H9 (cell line): ENCODE results near the gene DCAF7. TPM values are rescaled to one million over a fixed set of nuclear protein-coding genes. Genes with fewer than 3 reads are reported as not detected.

ENCODE experiments used
- DNase-seq: peaks from one replicate; pipeline ENCODE4 v3.0.0-alpha.2; 2017
- H2AFZ ChIP-seq: one replicate; pipeline ENCODE4 v1.6.1; 2013; ENCODE audit warnings: mild to moderate bottlenecking, low read length, control low read depth, moderate library complexity
- H2AK5ac ChIP-seq: 2 replicates; pipeline ENCODE4 v1.6.1; 2013; ENCODE audit warnings: low read length, control low read depth, mixed read lengths; ENCODE audit not compliant: insufficient read length
- H2BK120ac ChIP-seq: one replicate; pipeline ENCODE4 v1.6.1; 2013; ENCODE audit warnings: low read depth, mild to moderate bottlenecking, low read length, control low read depth, inconsistent platforms; ENCODE audit not compliant: poor library complexity, severe bottlenecking
- H2BK12ac ChIP-seq: 2 replicates; pipeline ENCODE4 v1.6.1; 2013; ENCODE audit warnings: low read length, control low read depth, mixed read lengths, low read depth; ENCODE audit not compliant: insufficient read length
- H2BK15ac ChIP-seq: 2 replicates; pipeline ENCODE4 v1.6.1; 2013; ENCODE audit warnings: low read depth, low read length, control low read depth
- H2BK20ac ChIP-seq: one replicate; pipeline ENCODE4 v1.6.1; 2013; ENCODE audit warnings: low read depth, mild to moderate bottlenecking, low read length, control low read depth, inconsistent platforms; ENCODE audit not compliant: poor library complexity, severe bottlenecking
- H2BK5ac ChIP-seq: 2 replicates; pipeline ENCODE4 v1.6.1; 2013; ENCODE audit warnings: low read length, control low read depth, mixed read lengths; ENCODE audit not compliant: insufficient read length
- H3K14ac ChIP-seq: 2 replicates; pipeline ENCODE4 v1.6.1; 2013; ENCODE audit warnings: low read length, control low read depth; ENCODE audit not compliant: insufficient read depth
- H3K18ac ChIP-seq: 2 replicates; pipeline ENCODE4 v1.6.1; 2013; ENCODE audit warnings: low read depth, mild to moderate bottlenecking, mixed read lengths, low read length, control low read depth; ENCODE audit not compliant: insufficient read length
- H3K23ac ChIP-seq: 2 replicates; pipeline ENCODE4 v1.6.1; 2013; ENCODE audit warnings: low read length, control low read depth, mixed read lengths, low read depth; ENCODE audit not compliant: insufficient read length
- H3K23me2 ChIP-seq: 2 replicates; pipeline ENCODE4 v1.6.1; 2013; ENCODE audit warnings: low read depth, mild to moderate bottlenecking, mixed read lengths, low read length, control low read depth; ENCODE audit not compliant: insufficient read length, poor library complexity, severe bottlenecking
- H3K27ac ChIP-seq: 2 replicates; pipeline ENCODE4 v1.5.1; 2013; ENCODE audit warnings: low read length, control low read depth, mixed read lengths, low read depth; ENCODE audit not compliant: insufficient read length
- H3K27me3 ChIP-seq: 2 replicates; pipeline ENCODE4 v1.6.1; 2013; ENCODE audit warnings: low read length, control low read depth, inconsistent platforms; ENCODE audit not compliant: insufficient read depth
- H3K4ac ChIP-seq: 2 replicates; pipeline ENCODE4 v1.6.1; 2013; ENCODE audit warnings: low read depth, mild to moderate bottlenecking, control low read depth, inconsistent platforms, low read length, moderate library complexity
- H3K4me1 ChIP-seq: 2 replicates; pipeline ENCODE4 v1.6.1; 2013; ENCODE audit warnings: low read length, control low read depth, inconsistent platforms; ENCODE audit not compliant: insufficient read depth
- H3K4me2 ChIP-seq: 2 replicates; pipeline ENCODE4 v1.6.1; 2013; ENCODE audit warnings: low read length, control low read depth, mixed read lengths; ENCODE audit not compliant: insufficient read length, insufficient read depth
- H3K56ac ChIP-seq: 2 replicates; pipeline ENCODE4 v1.6.1; 2013; ENCODE audit warnings: low read depth, mild to moderate bottlenecking, mixed read lengths, low read length, control low read depth; ENCODE audit not compliant: insufficient read length
- H3K79me1 ChIP-seq: 2 replicates; pipeline ENCODE4 v1.6.1; 2013; ENCODE audit warnings: low read depth, mild to moderate bottlenecking, moderate library complexity, low read length, control low read depth, inconsistent platforms; ENCODE audit not compliant: insufficient read depth, poor library complexity, severe bottlenecking
- H3K79me2 ChIP-seq: 2 replicates; pipeline ENCODE4 v1.6.1; 2013; ENCODE audit warnings: low read length, control low read depth, inconsistent platforms; ENCODE audit not compliant: insufficient read depth
- H3K9ac ChIP-seq: 2 replicates; pipeline ENCODE4 v1.6.1; 2013; ENCODE audit warnings: low read length, control low read depth, mixed read lengths; ENCODE audit not compliant: insufficient read length; ENCODE audit errors: extremely low read depth
- H3K9me3 ChIP-seq: one replicate; pipeline ENCODE4 v1.6.1; 2013; ENCODE audit warnings: low read depth, low read length, inconsistent platforms; ENCODE audit not compliant: control insufficient read depth
- H3T11ph ChIP-seq: one replicate; pipeline ENCODE4 v1.6.1; 2013; ENCODE audit warnings: mild to moderate bottlenecking, low read length, control low read depth, inconsistent platforms
- H4K20me1 ChIP-seq: one replicate; pipeline ENCODE4 v1.6.1; 2013; ENCODE audit not compliant: control insufficient read depth, insufficient read length, insufficient read depth
- H4K5ac ChIP-seq: 2 replicates; pipeline ENCODE4 v1.6.1; 2013; ENCODE audit warnings: low read depth, mild to moderate bottlenecking, mixed read lengths, low read length, control low read depth; ENCODE audit not compliant: insufficient read length
- H4K8ac ChIP-seq: replicated peaks from 2 replicates; pipeline ENCODE4 v1.6.1; 2013; ENCODE audit warnings: low read length, control low read depth, mixed read lengths, low read depth; ENCODE audit not compliant: insufficient read length
- H4K91ac ChIP-seq: 2 replicates; pipeline ENCODE4 v1.6.1; 2013; ENCODE audit warnings: low read depth, mild to moderate bottlenecking, moderate library complexity, mixed read lengths, low read length, control low read depth; ENCODE audit not compliant: insufficient read length
- H3K27ac Mint-ChIP-seq, 3 experiments: 2 replicates in 2 of 3; 3 replicates in 1 of 3; pipeline ENCODE4 v1.8.0; 2020 to 2021; ENCODE audit warnings: mixed read lengths in 3 of 3, mild to moderate bottlenecking in 1 of 3, moderate library complexity in 1 of 3
- H3K27me3 Mint-ChIP-seq: 2 replicates; pipeline ENCODE4 v1.8.0; 2021; ENCODE audit warnings: low read depth, mild to moderate bottlenecking, moderate library complexity, mixed read lengths
- H3K36me3 Mint-ChIP-seq, 3 experiments: 2 replicates in 2 of 3; 3 replicates in 1 of 3; pipeline ENCODE4 v1.8.0; 2020 to 2021; ENCODE audit warnings: low read depth in 3 of 3, mixed read lengths in 3 of 3; ENCODE audit not compliant: insufficient read depth in 1 of 3
- H3K4me1 Mint-ChIP-seq, 2 experiments: 2 replicates each; pipeline ENCODE4 v1.8.0; 2020; ENCODE audit warnings: mixed read lengths in 2 of 2
- H3K4me3 Mint-ChIP-seq, 2 experiments: 2 replicates in 1 of 2; 3 replicates in 1 of 2; pipeline ENCODE4 v1.8.0; 2020 to 2021; ENCODE audit warnings: mild to moderate bottlenecking in 2 of 2, mixed read lengths in 2 of 2, moderate library complexity in 1 of 2
- H3K9me3 Mint-ChIP-seq, 2 experiments: 2 replicates in 1 of 2; 3 replicates in 1 of 2; pipeline ENCODE4 v1.8.0; 2020; ENCODE audit warnings: mild to moderate bottlenecking in 2 of 2, mixed read lengths in 2 of 2, moderate library complexity in 1 of 2
- CTCF ChIP-seq: fragments of 200-600 bp; sonication (generic); conservative IDR thresholded peaks from 3 replicates; pipeline ENCODE4 v1.8.0; 2021; ENCODE audit warnings: antibody characterized with exemption, mild to moderate bottlenecking
- WGBS: extraction: QIAGEN DNeasy Blood & Tissue Kit; methylation state at CpG from one replicate; pipeline ENCODE4 v1.1.7; 2013; ENCODE audit warnings: missing lambda C conversion rate, low lambda C conversion rate, mixed read lengths; ENCODE audit not compliant: insufficient read length; ENCODE audit errors: extremely low coverage; 5-methylcytosine and 5-hydroxymethylcytosine counted together
- total RNA-seq: library from RNA; stranded (reverse); gene quantifications from 2 replicates; pipeline ENCODE4 v1.2.1, GENCODE V29; 2021

The DCAF7 gene
- total RNA-seq, 1 experiment from 2014 or later, result 86.2 TPM

GRCh38 chr17:63598281-63598680, 48.0 kb downstream of the DCAF7 start:
- H3K9ac ChIP-seq, result no peak overlapping the region
- H3K79me2 ChIP-seq, result no peaks in the 10 kb centered on the region
- no peak overlapping the region for H2BK20ac ChIP-seq
- H3K4me1 Mint-ChIP-seq, result peaks cover 9 to 16% of the 10 kb centered on the region in 2 experiments
- no peak overlapping the region for H2AFZ ChIP-seq
- no peak for DNase-seq
- no peaks in the 10 kb centered on the region for H3K27me3 ChIP-seq
- no peaks in the 10 kb centered on the region for H3K23me2 ChIP-seq
- no peak overlapping the region for H3K4me2 ChIP-seq
- H3K9me3 ChIP-seq, result no peaks in the 10 kb centered on the region
- no peak overlapping the region for H3K4me3 Mint-ChIP-seq
- H3K27ac ChIP-seq, result no peak overlapping the region
- no peak overlapping the region for H2BK12ac ChIP-seq
- no peak overlapping the region for H3K18ac ChIP-seq
- H3K9me3 Mint-ChIP-seq, result no peaks in the 10 kb centered on the region
- H2BK15ac ChIP-seq, result no peak overlapping the region
- no peak overlapping the region for H3K27ac Mint-ChIP-seq
- H3K27me3 Mint-ChIP-seq, result no peaks in the 10 kb centered on the region
- no peak overlapping the region for H4K8ac ChIP-seq
- H4K20me1 ChIP-seq, result no peaks in the 10 kb centered on the region
- TF ChIP-seq CTCF, result no peak
- H3K79me1 ChIP-seq, result no peaks in the 10 kb centered on the region
- peaks cover 0 to 2% (median 0%) of the 10 kb centered on the region in 3 experiments; a peak in 2 of 7 replicates for H3K36me3 Mint-ChIP-seq
- H4K5ac ChIP-seq, result no peak overlapping the region
- WGBS, result no CpG with 5 or more reads among the region's 2 CpGs
- H3T11ph ChIP-seq, result no peak overlapping the region
- H2BK5ac ChIP-seq, result no peak overlapping the region
- no peak overlapping the region for H3K14ac ChIP-seq
- no peak overlapping the region for H4K91ac ChIP-seq
- H3K56ac ChIP-seq, result no peak overlapping the region
- H3K4ac ChIP-seq, result no peak overlapping the region
- no peaks in the 10 kb centered on the region for H3K4me1 ChIP-seq
- no peak overlapping the region for H2AK5ac ChIP-seq
- H2BK120ac ChIP-seq, result no peak overlapping the region
- no peak overlapping the region for H3K23ac ChIP-seq
